Endothelial cell of umbilical vein (primary cell): ENCODE measurements around the gene MRPL34. TPM values are rescaled to one million over a fixed set of nuclear protein-coding genes. Genes with fewer than 3 reads are reported as not detected.

ENCODE experiments used
- BruUV-seq: library from RNA; stranded (reverse); fragments of 400-500 nt; replicated peaks from 2 replicates; lab custom pipeline; 2021; lab: Mats Ljungman, UMichigan
- CTCF ChIA-PET: fragments of 300-600, 350-600 bp; sonication (Branson Sonifier 250); formaldehyde crosslinking; loops from one replicate; lab custom pipeline; 2021; ENCODE audit warnings: antibody characterized with exemption, inconsistent platforms; lab: Charles Lee
- POLR2A ChIA-PET: fragments of 300-600, 350-600 bp; sonication (Branson Sonifier 250); formaldehyde crosslinking; loops from one replicate; lab custom pipeline; 2021; ENCODE audit warnings: antibody characterized with exemption, inconsistent platforms; lab: Charles Lee
- DNase-seq: peaks from one replicate; pipeline ENCODE4 v3.0.0-alpha.2; 2011; ENCODE audit warnings: low read depth, low spot score
- FAIRE-seq: peaks from 2 replicates; lab custom pipeline; 2011; peaks lifted over from hg19 to GRCh38; lab: Jason Lieb, UNC
- H2AFZ ChIP-seq: 2 replicates; pipeline ENCODE4 v1.6.0; 2012; ENCODE audit warnings: low read depth, low read length, control low read depth, inconsistent platforms
- H3K27ac ChIP-seq: 2 replicates; pipeline ENCODE4 v1.5.1; 2011; ENCODE audit warnings: low read depth, mild to moderate bottlenecking, control low read depth, low read length, moderate library complexity; ENCODE audit not compliant: insufficient read depth
- H3K27me3 ChIP-seq, 2 experiments: 2 replicates each; pipeline versions ENCODE4 v1.6.0 to v1.6.1; 2011; ENCODE audit warnings: low read length in 2 of 2, mixed read lengths in 1 of 2; ENCODE audit not compliant: control insufficient read depth in 2 of 2, insufficient read depth in 2 of 2
- H3K36me3 ChIP-seq, 2 experiments: 2 replicates in 1 of 2; 3 replicates in 1 of 2; pipeline ENCODE4 v1.5.1; 2011; ENCODE audit warnings: low read length in 2 of 2, mild to moderate bottlenecking in 1 of 2, moderate library complexity in 1 of 2; ENCODE audit not compliant: control insufficient read depth in 2 of 2, insufficient read depth in 2 of 2; ENCODE audit errors: extremely low read depth in 1 of 2
- H3K4me1 ChIP-seq: 3 replicates; pipeline ENCODE4 v1.5.1; 2011; ENCODE audit warnings: mild to moderate bottlenecking, low read length; ENCODE audit not compliant: control insufficient read depth, insufficient read depth; ENCODE audit errors: extremely low read depth
- H3K4me2 ChIP-seq: 2 replicates; pipeline ENCODE4 v1.6.1; 2011; ENCODE audit warnings: low read length, control low read depth, mixed read lengths; ENCODE audit not compliant: insufficient read depth
- H3K4me3 ChIP-seq, 3 experiments: fragments of 200-600 bp in 1 of 3; sonication (generic), shearing (Covaris generic) in 1 of 3; replicated peaks in 1 of 3; 2 replicates each; pipeline ENCODE4 v1.5.1; 2011 to 2016; ENCODE audit warnings: control low read depth in 3 of 3, low read length in 3 of 3, mild to moderate bottlenecking in 2 of 3, inconsistent platforms in 1 of 3, low read depth in 1 of 3, moderate library complexity in 1 of 3; ENCODE audit not compliant: insufficient read depth in 1 of 3
- H3K79me2 ChIP-seq: 2 replicates; pipeline ENCODE4 v1.6.0; 2012; ENCODE audit warnings: low read length, inconsistent platforms; ENCODE audit not compliant: control insufficient read depth, insufficient read depth
- H3K9ac ChIP-seq: replicated peaks from 2 replicates; pipeline ENCODE3; 2011; ENCODE audit warnings: low read length, control low read depth; ENCODE audit not compliant: insufficient read depth; ENCODE audit errors: extremely low read depth
- H3K9me1 ChIP-seq: replicated peaks from 3 replicates; pipeline ENCODE4 v1.6.0; 2011; ENCODE audit warnings: mild to moderate bottlenecking, low read length; ENCODE audit not compliant: control insufficient read depth, insufficient read depth; ENCODE audit errors: extremely low read depth
- H3K9me3 ChIP-seq: replicated peaks from 2 replicates; pipeline ENCODE4 v1.5.1; 2012; ENCODE audit warnings: low read length, inconsistent platforms; ENCODE audit not compliant: control insufficient read depth, insufficient read depth
- H4K20me1 ChIP-seq: replicated peaks from 2 replicates; pipeline ENCODE3; 2011; ENCODE audit warnings: mild to moderate bottlenecking, low read length; ENCODE audit not compliant: control insufficient read depth, insufficient read depth; ENCODE audit errors: extremely low read depth
- EZH2 ChIP-seq: IDR thresholded peaks from 2 replicates; pipeline ENCODE4 v1.6.1; 2012; ENCODE audit warnings: borderline replicate concordance, low read depth, mild to moderate bottlenecking, moderate library complexity, low read length, inconsistent platforms; ENCODE audit not compliant: severe bottlenecking
- FOS ChIP-seq: IDR thresholded peaks from 2 replicates; pipeline ENCODE4 v1.6.1; 2011; ENCODE audit warnings: mild to moderate bottlenecking, low read length, moderate library complexity, borderline replicate concordance; ENCODE audit not compliant: insufficient read depth
- JUN ChIP-seq: IDR thresholded peaks from 2 replicates; pipeline ENCODE4 v1.6.1; 2011; ENCODE audit warnings: borderline replicate concordance, low read depth; ENCODE audit not compliant: insufficient read length, insufficient read depth
- MYC ChIP-seq: IDR thresholded peaks from one replicate; pipeline ENCODE4 v1.6.1; 2011; ENCODE audit warnings: mild to moderate bottlenecking, low read depth, low read length
- POLR2AphosphoS5 ChIP-seq: IDR thresholded peaks from 2 replicates; pipeline ENCODE4 v1.6.1; 2012; ENCODE audit warnings: low read depth, mild to moderate bottlenecking, control low read depth, low read length, moderate library complexity; ENCODE audit not compliant: insufficient read depth
- dilution Hi-C: fragments of 300-500 bp; cut with MboI; formaldehyde crosslinking; loops from one replicate; pipeline ENCODE4 v1.15.0; 2019; ENCODE audit warnings: low sequenced_read_pairs; ENCODE audit not compliant: extremely low pct_ligation_motif_present
- intact Hi-C: fragments of 100-400 bp; cut with micrococcal nuclease; formaldehyde crosslinking; loops from one replicate; pipeline ENCODE4 v1.10.0; 2022
- polyA plus RNA-seq, 4 experiments: library from polyadenylated mRNA; depleted of rRNA in 3 of 4; stranded (reverse) in 3 of 4; unstranded in 1 of 4; fragments of >200 nt; gene quantifications; 2 replicates each; pipeline versions ENCODE4 v1.2.1 to v1.2.3, GENCODE V29; 2011 to 2012; ENCODE audit warnings: missing spikeins in 1 of 4
- total RNA-seq: library from RNA; stranded (reverse); gene quantifications from 2 replicates; pipeline ENCODE4 v1.2.3, GENCODE V29; 2021
- TF ChIP-seq, protein P1 (sequence below), 2 donors: IDR thresholded peaks; 1 replicate in 1 of 2; 2 replicates in 1 of 2; pipeline ENCODE4 v1.5.1; 2011; ENCODE audit warnings: low read length in 2 of 2, mild to moderate bottlenecking in 2 of 2, moderate library complexity in 2 of 2, control low read depth in 1 of 2, inconsistent platforms in 1 of 2, low read depth in 1 of 2; ENCODE audit not compliant: insufficient read depth in 1 of 2; ENCODE audit errors: extremely low read depth in 1 of 2
- TF ChIP-seq, protein P2 (sequence below): IDR thresholded peaks from 2 replicates; pipeline ENCODE4 v1.6.1; 2011; ENCODE audit not compliant: insufficient read depth, insufficient read length

Gene MRPL34
- total and polyA plus RNA-seq, 2 donors (not counting 3 experiments of a cell fraction or from before 2014, with no cell fraction given), result 45.5 to 55.7 TPM

DNA sequence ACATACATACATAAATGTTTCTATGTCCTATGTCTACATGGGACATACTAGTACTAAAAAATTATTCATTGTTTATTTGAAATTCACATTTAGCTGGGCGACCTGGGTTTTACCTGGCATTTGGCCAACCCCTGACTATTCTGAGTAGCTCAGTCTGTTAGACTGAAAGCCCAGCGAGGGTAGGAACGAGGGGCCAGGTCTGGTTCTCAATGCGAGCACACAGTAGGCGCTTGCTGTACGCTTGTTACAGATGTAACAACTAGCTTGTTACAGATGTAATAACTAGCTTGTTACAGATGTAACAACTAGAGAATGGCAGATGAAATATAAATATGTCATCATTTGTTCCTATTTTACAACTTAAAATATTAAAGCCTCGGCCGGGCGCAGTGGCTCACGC is 29.9 kb downstream of the MRPL34 start:
- Histone ChIP-seq H3K4me2 (no peak overlapping the region), H3K9ac (no peak overlapping the region), H2AFZ (no peak overlapping the region), H3K4me3 (no peak overlapping the region), H3K79me2 (peaks cover 4% of the 10 kb centered on the region), H3K36me3 (no peaks in the 10 kb centered on the region), H3K9me3 (no peaks in the 10 kb centered on the region), H3K9me1 (no peaks in the 10 kb centered on the region), H3K4me1 (peaks cover 14% of the 10 kb centered on the region), H3K27ac (no peak overlapping the region), H4K20me1 (no peaks in the 10 kb centered on the region), H3K27me3 (peaks cover 0 to 3% of the 10 kb centered on the region in 2 experiments)
- no peak for DNase-seq
- CTCF ChIA-PET, result interaction anchor here (1.3 to 2.6 kb wide), 5 partner anchors 30 to 54 kb away, joined by 3 to 10 read pairs (median 5); partner anchors contain the start of gene MRPL34
- FAIRE-seq, result no peak
- TF ChIP-seq, protein P1, sequence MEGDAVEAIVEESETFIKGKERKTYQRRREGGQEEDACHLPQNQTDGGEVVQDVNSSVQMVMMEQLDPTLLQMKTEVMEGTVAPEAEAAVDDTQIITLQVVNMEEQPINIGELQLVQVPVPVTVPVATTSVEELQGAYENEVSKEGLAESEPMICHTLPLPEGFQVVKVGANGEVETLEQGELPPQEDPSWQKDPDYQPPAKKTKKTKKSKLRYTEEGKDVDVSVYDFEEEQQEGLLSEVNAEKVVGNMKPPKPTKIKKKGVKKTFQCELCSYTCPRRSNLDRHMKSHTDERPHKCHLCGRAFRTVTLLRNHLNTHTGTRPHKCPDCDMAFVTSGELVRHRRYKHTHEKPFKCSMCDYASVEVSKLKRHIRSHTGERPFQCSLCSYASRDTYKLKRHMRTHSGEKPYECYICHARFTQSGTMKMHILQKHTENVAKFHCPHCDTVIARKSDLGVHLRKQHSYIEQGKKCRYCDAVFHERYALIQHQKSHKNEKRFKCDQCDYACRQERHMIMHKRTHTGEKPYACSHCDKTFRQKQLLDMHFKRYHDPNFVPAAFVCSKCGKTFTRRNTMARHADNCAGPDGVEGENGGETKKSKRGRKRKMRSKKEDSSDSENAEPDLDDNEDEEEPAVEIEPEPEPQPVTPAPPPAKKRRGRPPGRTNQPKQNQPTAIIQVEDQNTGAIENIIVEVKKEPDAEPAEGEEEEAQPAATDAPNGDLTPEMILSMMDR (IDR thresholded peaks at IDR 0.05; ENCODE audit: extremely low read depth in 1 of 2, insufficient read depth in 1 of 2, low read depth in 1 of 2, low read length in 2 of 2), result no peak
- TF ChIP-seq, protein P2, sequence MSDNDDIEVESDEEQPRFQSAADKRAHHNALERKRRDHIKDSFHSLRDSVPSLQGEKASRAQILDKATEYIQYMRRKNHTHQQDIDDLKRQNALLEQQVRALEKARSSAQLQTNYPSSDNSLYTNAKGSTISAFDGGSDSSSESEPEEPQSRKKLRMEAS, result no peak
- TF ChIP-seq FOS (no peak), JUN (no peak), MYC (no peak), POLR2AphosphoS5 (no peak), EZH2 (no peak)
- BruUV-seq, result no TSS peak
- dilution Hi-C loops (no loop called here), intact Hi-C loops (no loop called here)
- POLR2A ChIA-PET, result no interaction called here
